ENCODE data around the gene ERMARD.
"Not testable (repeated sequence)": the region's sequence is repeated elsewhere in the genome, so short reads cannot be mapped to it uniquely, and the experiment has no call there.

Gene ERMARD

DNA sequence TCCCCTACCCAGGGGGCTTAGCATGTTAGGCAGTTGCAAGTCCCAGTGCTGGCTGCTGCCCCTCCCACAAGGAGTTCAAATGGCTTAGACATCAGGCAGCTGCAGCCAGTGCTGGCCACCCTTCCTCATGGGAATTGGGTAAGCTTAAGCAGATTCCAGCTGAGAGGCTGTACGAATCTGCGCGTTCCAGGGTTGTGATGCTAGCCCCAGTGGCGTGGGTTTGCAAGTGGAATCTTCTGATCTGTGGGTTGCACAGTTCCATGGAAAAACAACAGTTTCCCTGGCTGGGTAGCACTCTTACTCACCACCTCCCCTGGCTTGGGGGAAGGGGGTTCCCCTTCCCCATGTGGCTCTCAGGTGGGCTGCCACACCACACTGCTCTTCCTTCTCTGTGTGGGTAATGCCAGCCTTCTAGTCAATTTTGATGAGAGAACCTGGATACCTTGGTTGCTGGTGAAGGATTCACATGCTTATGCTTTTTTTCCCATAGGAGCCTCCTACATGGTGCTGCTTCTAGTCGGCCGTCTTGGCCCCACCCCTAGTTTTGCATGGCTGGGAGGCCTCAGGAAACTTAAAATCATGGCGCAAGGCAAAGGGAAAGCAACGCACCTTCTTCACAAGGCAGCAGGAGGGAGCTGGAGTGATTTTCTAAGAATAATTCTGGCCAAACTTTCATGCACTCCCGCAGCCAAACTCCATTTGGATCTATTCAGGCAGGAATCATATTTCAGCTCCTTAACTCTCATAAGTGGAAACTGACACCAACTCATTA is 13.0 kb upstream of the ERMARD start:
- DNase-seq (ENCODE audit: low read depth in 2 of 2) = no peak

DNA sequence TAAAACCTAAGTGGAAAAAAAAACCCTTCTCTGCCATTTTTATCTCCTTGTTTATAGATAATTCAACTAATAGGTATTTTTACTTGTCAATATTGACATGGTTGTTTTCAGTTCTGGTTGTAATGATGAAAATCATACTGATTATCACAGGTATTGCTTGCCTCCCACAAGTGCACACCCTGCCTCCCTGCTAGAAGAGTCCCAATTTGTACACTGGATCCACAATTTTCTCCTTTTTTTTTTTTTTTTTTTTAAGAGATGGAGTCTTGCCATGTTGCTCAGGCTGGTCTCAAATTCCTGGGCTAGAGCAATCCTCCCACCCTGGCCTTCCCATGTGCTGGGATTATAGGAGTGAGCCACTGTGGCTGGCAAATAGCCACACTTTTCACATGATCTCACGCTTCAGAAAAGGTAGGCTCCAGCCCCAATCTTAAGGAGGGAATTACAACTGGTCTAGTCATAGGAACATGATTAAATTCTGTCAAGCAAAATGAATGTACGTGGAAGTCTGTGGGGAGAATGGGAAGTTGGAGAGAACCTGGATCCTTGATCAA is 12.4 kb upstream of the ERMARD start:
- no peak for DNase-seq (ENCODE audit: low read depth in 2 of 2)

DNA sequence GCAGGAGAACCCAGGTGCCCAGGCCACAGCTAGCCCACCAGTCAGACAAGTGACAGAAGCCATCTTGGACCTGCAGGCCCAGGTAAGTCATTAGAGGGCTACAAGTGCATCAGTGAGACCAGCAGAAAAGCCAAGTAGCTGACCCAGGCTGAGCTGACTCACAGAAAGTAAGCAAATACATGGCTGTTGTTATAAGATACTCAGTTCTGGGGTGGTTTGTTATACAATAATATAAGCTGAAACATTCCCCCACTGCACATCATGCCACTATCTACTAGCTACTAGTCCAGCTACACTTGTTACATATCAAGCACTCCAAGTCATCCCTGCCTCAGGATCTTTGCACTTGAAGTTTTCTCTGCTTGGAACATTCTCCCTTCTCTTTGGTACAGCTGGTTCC is 10.1 kb upstream of the ERMARD start:
- no peak for DNase-seq (ENCODE audit: low read depth in 2 of 2)

DNA sequence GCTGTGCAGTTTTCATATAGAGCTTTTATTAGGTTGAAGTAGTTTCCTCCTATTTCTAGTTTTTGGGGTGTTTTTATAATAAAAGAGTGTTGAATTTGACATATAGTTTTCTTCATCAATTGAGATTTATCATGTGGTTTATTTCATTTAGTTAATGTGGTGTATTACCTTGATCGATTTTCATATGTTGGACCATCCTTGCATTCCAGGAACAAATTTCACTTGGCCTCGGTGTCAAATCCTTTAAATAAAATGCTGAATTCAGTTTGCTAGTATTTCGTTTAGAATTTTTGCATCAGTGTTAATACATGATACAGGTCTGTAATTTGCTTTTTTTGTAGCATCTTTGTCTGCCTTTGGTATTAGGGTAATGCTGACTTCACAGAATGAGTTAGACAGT is 6.0 kb upstream of the ERMARD start:
- DNase-seq (ENCODE audit: low read depth in 2 of 2) = no peak

DNA sequence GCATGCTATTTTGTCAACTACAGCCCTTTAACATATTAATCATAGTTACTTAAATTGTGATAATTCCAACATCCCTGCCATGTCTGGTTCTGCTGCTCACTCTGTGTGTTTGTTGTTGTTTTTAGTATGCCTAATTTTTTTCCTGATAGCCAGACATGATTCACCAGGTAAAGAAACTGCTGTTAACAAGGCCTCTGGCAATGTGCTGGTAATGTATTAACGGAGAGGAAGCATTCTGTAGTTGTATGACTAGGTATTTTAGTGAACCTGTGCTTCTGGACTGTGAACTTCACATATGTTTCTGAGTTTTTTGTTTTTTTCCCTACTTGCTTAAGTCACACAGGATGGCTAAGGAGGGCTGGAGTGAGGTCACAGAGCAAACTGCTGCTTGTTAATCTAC is 4.9 kb upstream of the ERMARD start:
- no peak for DNase-seq (ENCODE audit: low read depth in 2 of 2)

DNA sequence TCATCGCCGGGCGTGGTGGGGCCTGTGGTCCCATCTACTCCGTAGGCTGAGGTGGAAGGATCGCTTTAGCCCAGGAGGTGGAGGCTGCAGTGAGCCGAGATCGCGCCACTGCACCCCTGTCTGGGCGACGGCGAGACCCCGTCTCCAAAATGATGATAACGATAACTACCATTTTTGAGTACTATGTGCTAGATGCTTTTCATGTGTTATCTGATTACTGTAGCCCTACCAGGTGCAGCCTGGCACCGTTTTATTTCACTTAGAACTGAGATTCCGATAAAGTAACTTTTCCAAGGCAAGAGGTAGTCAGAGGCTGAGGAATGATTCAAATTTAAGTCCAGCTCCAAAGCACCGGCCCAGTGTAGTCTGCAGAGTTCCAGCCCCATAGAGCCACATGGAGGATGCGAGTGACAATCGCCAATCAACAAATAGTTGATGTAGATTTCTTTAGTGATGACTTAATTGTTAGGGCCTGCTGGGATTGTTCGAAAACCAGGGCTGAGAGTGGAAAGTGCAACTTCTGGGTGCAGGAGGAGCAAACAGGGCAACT is 727 bp downstream of the ERMARD start:
- no peak for DNase-seq (ENCODE audit: low read depth in 2 of 2)

DNA sequence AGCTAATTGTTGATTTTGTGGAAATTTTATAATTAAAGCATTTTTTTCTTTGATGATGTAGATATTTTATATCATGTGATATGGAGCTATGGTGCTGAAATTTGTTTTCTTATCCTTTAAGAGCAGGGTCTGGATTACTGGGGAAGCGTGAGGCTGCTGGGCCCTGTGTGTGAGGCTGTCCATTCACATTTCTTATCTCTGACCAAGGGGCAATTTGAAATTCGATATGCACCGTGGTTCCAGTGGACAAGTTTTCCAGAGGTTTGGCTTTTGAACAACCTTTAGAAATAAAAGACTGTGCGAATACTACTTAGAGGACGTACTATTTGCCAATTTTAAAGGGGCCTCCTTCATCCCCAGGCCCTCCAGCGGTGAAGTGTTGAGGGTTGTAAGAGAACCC is 3.7 kb downstream of the ERMARD start:
- no peak for DNase-seq (ENCODE audit: low read depth in 2 of 2)

DNA sequence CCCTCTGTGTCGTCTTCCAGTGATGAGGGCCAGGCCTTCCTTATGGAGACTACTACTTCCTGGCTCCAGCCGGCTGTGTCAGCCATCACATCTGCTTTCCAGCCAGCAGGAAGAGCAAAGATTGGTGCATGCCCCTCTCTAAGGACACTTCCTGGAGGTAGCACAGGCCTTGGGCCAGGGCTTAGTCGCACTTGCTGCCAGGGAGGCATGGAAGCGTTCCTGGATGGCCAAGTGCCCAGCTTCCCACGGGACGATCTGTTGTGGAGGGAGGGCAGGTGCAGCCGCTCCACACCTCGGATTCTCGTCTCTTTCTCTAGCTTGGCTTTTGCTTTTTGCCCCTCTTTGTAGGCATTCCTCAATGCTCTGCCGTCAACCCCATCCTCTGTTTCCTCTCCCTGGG is 11.9 kb downstream of the ERMARD start:
- no peak for DNase-seq (ENCODE audit: low read depth in 2 of 2)

DNA sequence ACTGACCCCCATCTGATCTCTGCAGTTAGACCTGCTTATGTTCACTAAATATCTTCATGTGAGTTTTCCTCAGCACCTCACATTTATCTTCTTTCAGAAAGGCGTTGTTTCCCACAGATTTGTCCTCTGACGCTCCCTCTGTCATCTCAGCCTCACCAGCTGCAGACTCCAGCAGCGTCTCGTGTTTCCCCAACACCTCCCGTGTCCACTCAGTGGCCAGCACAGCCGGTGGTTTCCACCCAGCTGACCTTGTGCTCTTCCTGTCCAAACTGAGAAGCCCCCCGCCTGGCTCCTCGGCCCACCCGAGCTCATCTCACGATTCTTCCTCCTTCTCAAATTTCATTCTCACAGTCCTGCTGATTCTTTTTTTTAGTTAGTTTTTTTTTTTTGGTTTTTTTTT is 12.5 kb downstream of the ERMARD start:
- no peak for DNase-seq (ENCODE audit: low read depth in 2 of 2)

DNA sequence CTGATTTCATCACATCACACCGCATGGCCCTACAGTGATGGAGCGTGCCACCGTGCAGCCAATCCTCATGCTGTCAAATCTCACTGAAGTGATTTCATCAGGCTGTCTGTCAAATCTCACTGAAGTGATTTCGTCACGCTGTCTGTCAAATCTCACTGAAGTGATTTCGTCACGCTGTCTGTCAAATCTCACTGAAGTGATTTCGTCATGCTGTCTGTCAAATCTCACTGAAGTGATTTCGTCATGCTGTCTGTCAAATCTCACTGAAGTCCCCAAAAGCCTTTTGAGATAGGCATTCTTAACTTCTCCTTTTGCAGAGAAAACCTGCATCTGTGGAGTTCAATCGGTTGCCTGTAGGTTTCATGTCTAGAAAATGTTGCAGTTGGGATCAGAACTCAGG is 14.4 kb downstream of the ERMARD start:
- DNase-seq (ENCODE audit: low read depth in 2 of 2) = not testable (repeated sequence)

DNA sequence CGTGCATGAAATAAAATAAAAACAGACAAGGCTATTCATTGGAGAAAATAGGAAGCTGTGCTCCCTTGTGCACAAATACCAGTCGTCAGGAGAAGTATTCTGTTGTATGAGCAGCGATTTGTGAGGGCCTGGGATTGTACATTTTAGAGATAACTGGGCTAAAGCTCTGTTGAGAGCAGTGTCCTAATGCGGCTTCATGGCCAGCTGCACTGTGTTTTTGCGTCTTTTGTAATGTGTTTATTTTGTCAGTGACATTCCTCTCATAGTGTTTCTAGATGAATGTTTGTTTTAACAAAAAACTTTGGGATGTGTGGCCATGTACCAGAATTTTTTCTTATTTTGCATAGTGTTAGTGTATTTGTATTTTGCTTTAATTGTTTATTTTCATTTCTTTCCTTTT is 14.8 kb downstream of the ERMARD start:
- no peak for DNase-seq (ENCODE audit: low read depth in 2 of 2)

DNA sequence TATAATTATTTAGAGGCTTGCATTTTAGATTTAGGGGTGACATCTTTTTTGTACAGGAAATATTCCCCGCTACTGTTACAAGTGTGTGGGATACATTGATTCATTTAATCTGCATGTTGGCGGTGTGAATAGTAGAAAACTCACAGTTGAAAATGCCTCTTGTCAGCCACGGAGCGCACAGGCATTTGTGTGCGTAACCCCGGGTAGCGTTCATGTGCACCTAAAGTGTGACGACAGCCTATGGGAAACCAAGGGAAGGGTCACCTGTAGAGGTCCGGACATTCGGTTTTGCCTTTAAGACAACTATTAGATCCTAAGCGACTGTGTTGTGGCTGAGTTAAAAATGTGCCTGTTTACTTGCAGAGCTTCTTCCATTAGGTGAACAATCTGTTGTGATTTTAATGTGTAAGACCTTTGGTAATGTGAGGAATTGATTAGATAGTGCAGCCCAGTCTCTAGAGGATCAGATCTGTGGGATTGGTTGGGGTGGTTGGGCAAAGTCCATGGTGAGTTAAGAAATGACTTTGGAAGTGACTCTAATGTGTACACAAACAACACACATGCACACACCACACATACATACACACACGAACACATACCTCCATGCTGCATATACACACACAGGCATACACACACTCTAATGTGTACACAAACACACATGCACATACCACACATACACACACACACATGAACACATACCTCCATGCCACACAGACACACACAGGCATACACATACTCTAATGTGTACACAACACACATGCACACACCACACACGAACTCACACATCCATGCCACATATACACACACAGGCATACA is 15.7 kb downstream of the ERMARD start:
- DNase-seq (ENCODE audit: low read depth in 2 of 2) = no peak

DNA sequence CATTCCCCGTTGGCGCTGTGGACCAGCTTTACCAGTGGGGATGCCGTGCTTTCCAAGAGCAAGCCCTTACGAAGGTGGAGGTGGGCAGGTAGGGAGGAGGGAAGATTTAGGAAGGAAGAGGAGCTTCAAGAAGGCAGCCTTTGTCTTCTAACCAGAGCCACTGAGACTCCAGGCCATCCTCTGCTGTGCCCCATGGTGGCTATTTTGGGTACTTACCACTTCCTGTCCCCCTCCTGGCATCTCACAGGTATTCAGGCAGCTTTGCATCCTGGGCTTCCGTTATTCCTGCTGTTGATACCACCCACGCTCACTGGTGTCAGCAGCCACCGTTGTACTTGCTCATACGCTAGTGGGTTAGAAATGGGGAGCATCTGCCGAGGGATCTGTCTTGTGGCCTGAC is 22.9 kb downstream of the ERMARD start:
- DNase-seq (ENCODE audit: low read depth in 2 of 2) = no peak

DNA sequence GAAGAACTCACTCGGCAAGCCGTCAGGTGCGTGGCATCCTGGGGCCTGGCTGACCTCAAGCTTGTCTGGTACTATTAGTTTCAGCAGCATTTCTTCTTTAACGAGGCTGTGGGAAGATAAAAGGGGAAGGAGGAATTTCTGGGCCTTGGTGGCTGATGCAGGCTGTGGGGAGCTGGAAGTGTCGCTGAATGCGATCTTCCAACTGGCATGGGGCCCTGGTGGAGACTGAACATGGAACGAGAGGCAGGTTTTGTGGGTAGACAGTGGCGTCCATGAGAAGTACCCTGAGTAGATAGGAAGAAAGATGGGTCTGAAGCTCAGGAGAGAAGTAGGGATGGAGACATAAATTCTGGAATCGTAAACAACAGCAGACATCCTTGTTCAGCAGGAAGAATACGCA is 23.9 kb downstream of the ERMARD start:
- DNase-seq (ENCODE audit: low read depth in 2 of 2) = no peak

DNA sequence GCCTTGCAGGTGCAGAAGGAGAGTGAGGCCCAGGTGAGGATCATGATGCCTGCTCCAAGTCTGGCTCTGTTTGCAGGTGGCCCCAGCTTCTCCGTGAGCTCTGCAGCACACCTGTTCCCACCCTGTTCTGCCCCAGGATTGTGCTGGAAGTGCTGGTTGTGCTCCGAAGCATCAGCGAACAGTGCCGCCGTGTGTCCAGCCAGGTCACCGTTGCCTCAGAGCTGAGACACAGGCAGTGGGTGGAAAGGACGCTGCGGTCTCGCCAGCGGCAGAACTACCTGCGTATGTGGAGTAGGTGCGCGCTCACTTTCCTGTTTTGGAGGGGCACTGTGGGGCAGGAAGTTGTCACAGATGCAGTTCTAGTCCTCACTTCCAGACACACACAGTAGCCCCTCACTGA is 25.0 kb downstream of the ERMARD start:
- DNase-seq (ENCODE audit: low read depth in 2 of 2) = no peak

DNA sequence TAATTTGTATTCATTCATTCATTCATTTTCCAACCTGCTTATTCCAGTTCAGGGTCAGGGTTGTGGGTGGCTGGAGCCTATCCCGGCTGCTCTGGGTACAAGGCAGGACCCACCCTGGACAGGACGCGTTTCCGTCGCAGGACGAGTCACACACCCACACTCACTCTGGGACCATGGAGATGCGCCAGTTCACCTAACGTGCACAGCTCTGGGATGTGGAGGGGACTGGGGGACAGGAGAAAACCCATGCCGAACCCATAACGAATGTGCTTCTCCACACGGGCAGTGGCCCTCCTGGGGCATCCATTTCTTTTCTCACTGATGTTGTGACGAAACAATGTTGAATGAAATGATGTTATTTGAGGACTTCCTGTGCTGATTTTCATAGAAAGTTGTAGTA is 26.5 kb downstream of the ERMARD start:
- no peak for DNase-seq (ENCODE audit: low read depth in 2 of 2)

DNA sequence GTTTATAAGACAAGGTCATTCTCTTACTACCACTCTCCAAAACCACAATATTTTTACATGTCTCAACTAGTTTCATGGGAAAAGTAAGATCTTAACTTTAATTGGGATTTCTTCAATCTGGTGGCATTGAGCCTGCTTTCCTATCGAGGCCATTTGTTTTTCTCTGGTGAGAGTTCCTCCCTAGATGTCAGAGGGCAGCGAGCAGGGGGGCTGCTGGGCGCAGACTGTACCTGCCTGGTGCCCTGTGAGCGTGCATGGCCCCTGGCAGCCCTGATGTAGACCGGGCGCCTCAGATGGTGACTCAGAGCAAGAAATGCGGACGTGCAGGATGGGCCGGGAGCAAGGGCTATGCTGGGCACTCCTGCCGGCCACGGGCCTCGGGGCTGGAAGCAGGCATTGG is 27.2 kb downstream of the ERMARD start:
- no peak for DNase-seq (ENCODE audit: low read depth in 2 of 2)

DNA sequence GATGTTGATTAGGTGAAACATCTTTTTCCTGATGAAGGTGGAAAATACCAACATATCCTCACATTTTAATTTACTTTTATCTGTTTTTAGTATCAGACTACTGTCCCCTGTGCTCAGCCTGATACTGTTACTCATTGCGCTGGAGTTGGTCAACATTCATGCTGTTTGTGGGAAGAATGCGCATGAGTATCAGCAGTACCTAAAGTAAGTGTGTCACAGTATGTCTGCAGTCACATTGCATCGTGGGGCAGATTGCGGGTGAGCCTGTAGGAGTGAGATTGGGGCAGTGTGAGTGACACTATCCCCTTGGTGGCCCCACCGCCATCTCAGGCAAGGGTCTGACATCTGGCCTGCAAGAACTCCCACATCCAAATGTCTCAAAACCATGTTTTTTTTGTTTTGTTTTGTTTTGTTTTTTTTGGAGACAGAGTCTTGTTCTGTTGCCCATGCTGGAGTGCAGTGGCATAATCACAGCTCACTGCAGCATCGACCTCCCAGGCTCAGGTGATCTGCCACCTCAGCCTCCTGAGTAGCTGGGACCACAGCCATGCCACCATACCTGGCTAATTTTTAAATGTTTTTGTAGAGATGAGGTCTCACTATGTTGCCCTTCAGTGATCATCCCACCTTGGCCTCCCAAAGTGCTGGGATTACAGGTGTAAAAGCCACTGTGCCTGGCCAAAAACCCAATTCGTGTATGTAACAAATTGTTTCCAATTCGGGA is 27.8 kb downstream of the ERMARD start:
- DNase-seq (ENCODE audit: low read depth in 2 of 2) = no peak

DNA sequence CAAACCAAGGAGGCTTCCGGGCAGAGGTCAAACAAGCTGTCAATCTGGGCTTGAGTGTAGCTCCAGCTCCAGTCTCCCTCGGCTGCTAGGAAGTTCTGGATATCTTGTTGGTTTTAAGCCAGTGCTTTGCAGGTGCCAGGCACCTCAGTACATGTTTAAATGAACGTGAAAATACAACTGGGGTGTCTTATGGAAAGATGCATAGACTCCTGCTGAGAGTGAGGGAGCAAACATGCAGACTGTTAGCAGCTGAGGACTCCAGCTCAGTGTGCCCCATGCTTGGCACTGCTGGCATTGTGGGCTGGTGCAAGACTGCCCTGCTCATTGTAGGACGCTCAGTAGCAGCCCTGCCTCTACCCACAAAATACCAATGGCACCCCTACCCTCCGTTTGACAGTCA is 28.5 kb downstream of the ERMARD start:
- DNase-seq (ENCODE audit: low read depth in 2 of 2) = no peak

DNA sequence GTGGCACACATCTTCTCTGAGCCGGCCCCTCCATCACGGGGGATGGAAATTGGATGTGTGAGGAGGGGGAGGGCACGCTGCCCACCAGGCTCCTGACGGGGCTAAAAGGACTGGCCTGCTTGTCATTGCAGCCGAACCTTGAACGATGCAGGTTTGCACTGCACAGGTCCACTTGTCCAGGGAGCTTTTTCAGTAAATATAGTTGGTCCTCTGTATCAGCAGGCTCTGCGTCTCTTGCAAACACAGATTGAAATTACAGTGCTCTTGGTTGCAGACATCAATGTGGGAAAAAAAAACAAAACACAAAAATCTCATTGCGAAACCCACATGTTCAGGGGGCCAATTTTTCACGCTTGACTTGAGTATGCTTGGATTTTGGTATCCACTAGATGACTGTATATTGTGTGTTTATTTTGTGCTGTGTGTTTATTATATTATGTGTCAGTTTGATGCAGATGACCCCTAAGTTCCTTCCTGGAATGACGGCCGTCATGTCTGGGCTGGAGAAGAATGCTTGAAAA is 29.2 kb downstream of the ERMARD start:
- no peak for DNase-seq (ENCODE audit: low read depth in 2 of 2)

DNA sequence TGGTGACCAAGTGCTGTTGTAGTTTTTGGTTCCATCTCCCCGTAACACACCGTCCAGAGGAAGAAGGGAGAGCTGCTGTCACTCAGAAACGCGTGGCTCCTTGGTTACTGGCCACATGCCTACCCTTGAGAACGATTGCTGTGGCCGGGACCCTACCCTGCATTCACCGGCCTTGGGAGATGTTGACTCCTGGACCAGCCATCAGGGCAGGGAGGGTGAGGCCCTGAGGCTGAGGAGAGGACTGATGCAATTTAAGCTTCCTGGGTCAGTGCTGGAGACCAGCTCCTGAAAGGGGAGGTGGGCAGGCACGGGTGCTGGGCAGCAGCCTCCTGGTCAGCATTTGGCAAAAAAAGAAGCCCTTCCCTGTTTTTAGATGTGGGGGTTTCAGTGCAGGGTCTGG is 31.5 kb downstream of the ERMARD start:
- no peak for DNase-seq (ENCODE audit: low read depth in 2 of 2)

DNA sequence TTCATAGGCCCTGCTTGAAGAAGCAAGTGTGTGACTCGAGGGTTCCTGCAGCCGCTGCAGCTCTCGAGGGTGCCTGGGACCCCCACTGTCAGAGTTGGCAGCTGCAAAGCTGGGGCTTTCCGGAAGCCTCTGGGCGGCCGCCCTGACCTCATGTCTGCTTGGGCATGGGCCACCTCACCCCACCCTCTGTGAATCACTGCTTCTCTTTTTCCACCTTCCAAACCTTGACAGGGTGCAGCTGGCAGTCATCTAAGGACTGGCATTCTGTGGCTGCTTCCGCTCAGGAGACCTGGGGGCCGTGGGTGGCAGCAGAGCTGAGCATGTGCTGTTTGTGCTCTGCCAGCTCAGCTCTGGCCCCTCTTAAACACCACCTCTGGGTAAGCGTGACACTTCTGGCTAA is 32.0 kb downstream of the ERMARD start:
- no peak for DNase-seq (ENCODE audit: low read depth in 2 of 2)

Measured in stimulated activated CD4-positive, alpha-beta T cell treated with anti-CD3 and anti-CD28 coated beads, Interleukin-12 subunit alpha, Interleukin-12 subunit beta, amount 100 ng/mL, for 24 hours (primary cell).